Measurements from ENCODE around the gene FYTTD1.

- TF ChIP-seq POLR2A (IDR thresholded peaks at IDR 0.05): no peak
- no peak for TF ChIP-seq CTCF (IDR thresholded peaks at IDR 0.05)
- TF ChIP-seq POLR2AphosphoS5 (IDR thresholded peaks at IDR 0.05): no peak
- no peak for TF ChIP-seq EP300 (IDR thresholded peaks at IDR 0.05; ENCODE audit: low read depth)
Measured at GRCh38 chr3:197753263-197753662, 3.6 kb downstream of the FYTTD1 start.
